HG03139 (cell line): Measurements from ENCODE around the gene RFPL2.
"Not testable (repeated sequence)": the region's sequence is repeated elsewhere in the genome, so short reads cannot be mapped to it uniquely, and the experiment has no call there.

Experiments
- ATAC-seq: cut with Tn5 transposase; IDR thresholded peaks from one replicate; pipeline ENCODE4 v1.9.1; 2021; ENCODE audit not compliant: unreplicated experiment

The RFPL2 gene

GRCh38 chr22:32206774-32207758 lies 2.2 kb upstream of the RFPL2 start:
- no peak for ATAC-seq

DNA sequence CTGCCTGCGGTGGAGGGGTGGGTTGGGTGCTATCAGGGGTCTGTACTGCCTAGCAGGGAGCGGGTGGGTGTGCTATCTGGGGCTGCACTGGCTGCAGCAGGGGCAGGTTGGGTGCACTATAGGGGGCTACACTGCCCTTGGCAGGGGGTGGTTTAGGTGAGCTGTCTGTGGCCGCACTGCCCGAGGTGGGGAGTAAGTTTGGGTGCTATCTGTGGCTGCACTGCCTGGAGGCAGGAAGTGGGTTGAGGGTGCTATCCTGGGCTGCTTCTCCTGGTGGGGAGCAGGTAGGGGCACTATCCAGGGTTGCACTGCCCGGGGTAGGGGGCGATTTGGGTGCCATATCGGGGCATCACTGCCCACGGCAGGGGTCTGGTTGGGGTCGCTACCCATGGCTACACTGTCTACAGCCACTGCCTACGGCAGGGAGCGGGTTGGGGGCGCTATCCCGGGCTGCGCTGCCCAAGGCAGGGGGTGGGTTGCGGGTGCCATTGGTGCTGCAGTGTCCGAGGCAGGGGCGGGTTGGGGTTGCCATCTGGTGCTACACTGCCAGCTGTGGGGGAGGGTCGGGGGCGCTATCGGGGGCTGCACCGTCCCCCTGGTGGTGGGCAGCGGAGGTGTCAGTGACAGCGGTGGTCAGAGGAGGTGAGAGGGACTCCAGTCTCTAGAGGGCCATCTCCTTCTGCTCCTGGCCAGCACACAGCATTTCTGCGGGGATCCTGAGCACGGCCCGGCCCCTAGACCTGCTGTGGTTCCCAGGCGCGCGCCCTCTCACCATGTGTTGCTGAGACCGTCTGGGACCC lies 1.3 kb upstream of the RFPL2 start:
- ATAC-seq: no peak

GRCh38 chr22:32204040-32204855 lies 625 bp downstream of the RFPL2 start:
- no peak for ATAC-seq

- ATAC-seq: no peak
Observed at GRCh38 chr22:32203181-32204039, 1.5 kb downstream of the RFPL2 start.

GRCh38 chr22:32202539-32203180 lies 2.2 kb downstream of the RFPL2 start:
- ATAC-seq: no peak

GRCh38 chr22:32202161-32202538 lies 2.7 kb downstream of the RFPL2 start:
- no peak for ATAC-seq

GRCh38 chr22:32200752-32201151 lies 4.1 kb downstream of the RFPL2 start:
- ATAC-seq: no peak

GRCh38 chr22:32199961-32200360 lies 4.9 kb downstream of the RFPL2 start:
- no peak for ATAC-seq

DNA sequence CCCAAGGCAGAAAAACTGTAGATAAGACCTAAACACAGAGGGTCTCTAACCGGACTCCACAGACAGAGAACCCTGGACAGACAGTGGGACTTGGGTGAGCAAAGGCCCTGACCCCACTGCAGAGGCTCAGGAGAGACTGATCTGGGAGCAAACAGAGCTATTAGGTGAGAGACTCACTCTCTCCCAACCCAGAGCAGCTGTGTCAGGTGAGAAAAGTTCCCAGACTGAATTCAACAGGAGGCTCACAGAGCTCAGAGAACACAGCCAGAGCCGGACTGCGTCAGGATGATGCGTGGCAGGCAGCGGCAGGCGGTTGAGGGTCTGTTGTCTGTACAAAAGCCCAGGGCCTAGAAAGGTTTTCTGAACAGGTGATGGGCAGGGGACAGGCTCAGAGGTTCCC lies 5.5 kb downstream of the RFPL2 start:
- no peak for ATAC-seq

DNA sequence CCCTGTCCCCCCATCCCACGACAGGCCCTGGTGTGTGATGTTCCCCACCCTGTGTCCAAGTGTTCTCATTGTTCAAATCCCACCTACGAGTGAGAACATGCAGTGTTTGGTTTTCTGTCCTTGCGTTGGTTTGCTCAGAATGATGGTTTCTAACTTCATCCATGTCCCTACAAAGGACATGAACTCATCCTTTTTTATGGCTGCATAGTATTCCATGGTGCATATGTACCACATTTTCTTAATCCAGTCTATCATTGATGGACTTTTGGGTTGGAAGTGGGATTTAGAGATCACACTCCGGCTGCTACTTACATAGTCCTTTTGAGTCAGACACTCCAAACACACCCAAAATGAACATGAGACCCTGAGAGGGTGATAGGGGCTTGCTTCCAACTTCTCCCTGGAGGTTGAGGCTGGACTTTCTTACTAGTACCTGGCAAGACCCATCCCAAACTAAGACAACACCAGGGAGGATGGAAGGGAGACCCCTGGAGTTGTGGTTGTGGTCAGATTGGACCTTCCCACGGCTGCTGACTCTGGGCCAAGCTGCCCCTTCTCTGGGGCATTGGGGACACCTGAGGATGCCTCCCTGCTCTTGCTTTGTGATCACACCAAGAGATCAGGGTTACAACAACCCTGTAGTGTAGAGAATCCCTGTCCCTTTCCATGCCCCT lies 7.2 kb downstream of the RFPL2 start:
- not testable (repeated sequence) for ATAC-seq

GRCh38 chr22:32195900-32196299 lies 9.0 kb downstream of the RFPL2 start:
- not testable (repeated sequence) for ATAC-seq

- ATAC-seq: not testable (repeated sequence)
Observed at GRCh38 chr22:32193346-32193745, 11.5 kb downstream of the RFPL2 start.

- ATAC-seq: not testable (repeated sequence)
Observed at GRCh38 chr22:32191021-32191420, 13.9 kb downstream of the RFPL2 start.

DNA sequence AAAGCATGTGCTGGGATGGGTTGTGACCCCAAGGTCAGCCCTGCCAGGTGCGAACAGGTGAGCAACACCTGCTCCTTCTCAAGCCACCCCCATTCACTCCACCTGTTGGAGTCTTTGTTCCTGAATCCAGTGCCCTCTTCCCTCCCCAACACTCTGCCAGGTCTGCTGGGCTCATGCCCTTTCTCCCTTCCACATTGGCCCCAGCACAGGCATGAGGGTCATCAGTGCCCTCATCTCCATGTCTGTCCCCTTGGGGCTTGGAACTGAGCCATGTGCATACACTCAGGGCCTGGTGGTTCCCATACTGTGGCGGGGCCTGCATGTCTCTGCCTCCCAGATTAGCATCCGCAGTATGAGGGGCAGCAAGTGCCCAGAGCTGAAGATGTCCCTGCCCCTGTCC lies 19.1 kb downstream of the RFPL2 start:
- ATAC-seq: no peak

GRCh38 chr22:32183625-32184024 lies 21.2 kb downstream of the RFPL2 start:
- ATAC-seq: no peak

DNA sequence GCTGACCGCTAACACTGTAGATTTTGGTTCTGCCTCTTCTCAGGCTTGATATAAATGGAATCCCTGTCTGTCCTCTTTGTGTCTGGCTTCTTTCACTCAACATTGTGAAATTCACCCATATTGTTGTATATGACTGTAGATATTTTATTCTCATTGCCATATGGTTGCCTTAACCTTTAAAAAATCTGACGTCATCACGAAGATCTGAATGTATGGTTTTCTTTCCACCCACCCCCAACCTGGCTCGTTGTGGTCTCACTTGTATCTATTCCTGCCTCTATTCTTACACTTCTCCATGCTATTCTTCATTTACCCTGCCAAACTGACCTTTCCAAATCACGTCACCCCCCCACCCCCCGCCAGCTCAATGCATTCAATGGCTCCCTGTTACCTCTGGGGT lies 23.8 kb downstream of the RFPL2 start:
- no peak for ATAC-seq

DNA sequence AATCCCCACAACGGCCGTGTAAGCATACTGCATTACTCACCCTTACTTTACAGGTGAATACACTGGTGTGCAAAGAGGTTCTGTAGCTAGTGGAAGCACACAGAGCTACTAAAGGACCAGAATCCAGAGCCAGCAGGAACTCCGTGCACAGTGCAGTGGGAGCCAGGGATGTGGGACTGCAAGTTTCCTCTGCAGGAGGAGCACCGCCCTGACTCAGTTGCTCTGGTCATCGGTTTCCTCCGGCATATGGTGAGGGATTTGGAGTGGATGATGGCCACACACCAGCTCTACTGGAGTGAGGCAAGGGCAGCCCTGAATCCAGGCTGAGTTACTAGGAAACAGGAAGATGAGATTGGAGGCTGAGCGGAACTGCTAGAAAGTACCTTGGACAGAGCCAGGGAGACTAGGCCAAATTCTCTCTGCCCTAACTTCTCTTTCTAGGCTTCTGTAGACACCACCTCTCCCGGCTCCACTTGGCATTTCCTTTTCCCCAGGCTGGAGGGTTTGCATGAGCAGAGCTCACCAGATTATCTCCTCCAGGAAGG lies 27.6 kb downstream of the RFPL2 start:
- no peak for ATAC-seq

- ATAC-seq: no peak
Observed at GRCh38 chr22:32175683-32176644, 28.9 kb downstream of the RFPL2 start.
